ENCODE measurements around the gene HMGB3. TPM values are rescaled to one million over a fixed set of nuclear protein-coding genes. Genes with fewer than 3 reads are reported as not detected.

HMGB3 gene
- total and polyA plus RNA-seq, 4 donors = 9.2 to 46.7 (median 13.2) TPM

GRCh38 chrX:150967786-150968185, 15.3 kb upstream of the HMGB3 start:
- TF ChIP-seq HNF4A (conservative IDR thresholded peaks at IDR 0.05) (peak; percentile 28 to 72), MAX (IDR thresholded peaks at IDR 0.05) (no peak), TAF1 (conservative IDR thresholded peaks at IDR 0.05) (no peak), RXRA (IDR thresholded peaks at IDR 0.05) (peak in 1 of 2 donors; percentile 72), JUND (IDR thresholded peaks at IDR 0.05) (peak in 1 of 2 donors; percentile 15), EGR1 (IDR thresholded peaks at IDR 0.05; ENCODE audit: low read depth in 2 of 2) (peak in 1 of 2 donors; percentile 54), YY1 (IDR thresholded peaks at IDR 0.05) (peak; percentile 75), RAD21 (IDR thresholded peaks at IDR 0.05) (peak in 1 of 2 donors; percentile 8)
- TF ChIP-seq, protein P1, sequence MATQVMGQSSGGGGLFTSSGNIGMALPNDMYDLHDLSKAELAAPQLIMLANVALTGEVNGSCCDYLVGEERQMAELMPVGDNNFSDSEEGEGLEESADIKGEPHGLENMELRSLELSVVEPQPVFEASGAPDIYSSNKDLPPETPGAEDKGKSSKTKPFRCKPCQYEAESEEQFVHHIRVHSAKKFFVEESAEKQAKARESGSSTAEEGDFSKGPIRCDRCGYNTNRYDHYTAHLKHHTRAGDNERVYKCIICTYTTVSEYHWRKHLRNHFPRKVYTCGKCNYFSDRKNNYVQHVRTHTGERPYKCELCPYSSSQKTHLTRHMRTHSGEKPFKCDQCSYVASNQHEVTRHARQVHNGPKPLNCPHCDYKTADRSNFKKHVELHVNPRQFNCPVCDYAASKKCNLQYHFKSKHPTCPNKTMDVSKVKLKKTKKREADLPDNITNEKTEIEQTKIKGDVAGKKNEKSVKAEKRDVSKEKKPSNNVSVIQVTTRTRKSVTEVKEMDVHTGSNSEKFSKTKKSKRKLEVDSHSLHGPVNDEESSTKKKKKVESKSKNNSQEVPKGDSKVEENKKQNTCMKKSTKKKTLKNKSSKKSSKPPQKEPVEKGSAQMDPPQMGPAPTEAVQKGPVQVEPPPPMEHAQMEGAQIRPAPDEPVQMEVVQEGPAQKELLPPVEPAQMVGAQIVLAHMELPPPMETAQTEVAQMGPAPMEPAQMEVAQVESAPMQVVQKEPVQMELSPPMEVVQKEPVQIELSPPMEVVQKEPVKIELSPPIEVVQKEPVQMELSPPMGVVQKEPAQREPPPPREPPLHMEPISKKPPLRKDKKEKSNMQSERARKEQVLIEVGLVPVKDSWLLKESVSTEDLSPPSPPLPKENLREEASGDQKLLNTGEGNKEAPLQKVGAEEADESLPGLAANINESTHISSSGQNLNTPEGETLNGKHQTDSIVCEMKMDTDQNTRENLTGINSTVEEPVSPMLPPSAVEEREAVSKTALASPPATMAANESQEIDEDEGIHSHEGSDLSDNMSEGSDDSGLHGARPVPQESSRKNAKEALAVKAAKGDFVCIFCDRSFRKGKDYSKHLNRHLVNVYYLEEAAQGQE (IDR thresholded peaks at IDR 0.05) = peak; percentile 39
- TF ChIP-seq, protein P2, sequence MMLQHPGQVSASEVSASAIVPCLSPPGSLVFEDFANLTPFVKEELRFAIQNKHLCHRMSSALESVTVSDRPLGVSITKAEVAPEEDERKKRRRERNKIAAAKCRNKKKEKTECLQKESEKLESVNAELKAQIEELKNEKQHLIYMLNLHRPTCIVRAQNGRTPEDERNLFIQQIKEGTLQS (IDR thresholded peaks at IDR 0.05) = no peak
- Histone ChIP-seq H3K4me3 (ENCODE audit: low read depth in 1 of 3, low read length in 3 of 3) (peak overlapping the region in 2 of 3 donors; percentile 9 to 49), H3K9ac (ENCODE audit: low read depth in 1 of 2, low read length in 2 of 2) (no peak overlapping the region), H3K4me1 (ENCODE audit: control insufficient read depth in 4 of 4, insufficient read depth in 4 of 4, low read length in 3 of 4) (peaks cover 0 to 12% (median 0%) of the 10 kb centered on the region in 4 donors), H3K27me3 (ENCODE audit: control insufficient read depth in 4 of 4, insufficient read depth in 4 of 4, low read length in 3 of 4) (no peaks in the 10 kb centered on the region), H3K27ac (ENCODE audit: low read depth in 1 of 2, low read length in 2 of 2) (peak overlapping the region; percentile 12 to 74), H3K9me3 (ENCODE audit: control insufficient read depth in 4 of 4, low read length in 3 of 4) (no peaks in the 10 kb centered on the region), H3K36me3 (ENCODE audit: control insufficient read depth in 4 of 4, insufficient read depth in 3 of 4, low read depth in 1 of 4, low read length in 3 of 4) (no peaks in the 10 kb centered on the region)
- no peak for DNase-seq (ENCODE audit: low spot score)
- WGBS = 22% methylated on average over 10 of the region's 10 CpGs

GRCh38 chrX:150968862-150969720, 14.0 kb upstream of the HMGB3 start:
- Histone ChIP-seq H3K9me3 (ENCODE audit: control insufficient read depth in 4 of 4, low read length in 3 of 4) (no peaks in the 10 kb centered on the region), H3K9ac (ENCODE audit: low read depth in 1 of 2, low read length in 2 of 2) (no peak overlapping the region), H3K4me3 (ENCODE audit: low read depth in 1 of 3, low read length in 3 of 3) (no peak overlapping the region), H3K27ac (ENCODE audit: low read depth in 1 of 2, low read length in 2 of 2) (no peak overlapping the region), H3K4me1 (ENCODE audit: control insufficient read depth in 4 of 4, insufficient read depth in 4 of 4, low read length in 3 of 4) (peaks cover 0 to 12% (median 0%) of the 10 kb centered on the region in 4 donors), H3K36me3 (ENCODE audit: control insufficient read depth in 4 of 4, insufficient read depth in 3 of 4, low read depth in 1 of 4, low read length in 3 of 4) (no peaks in the 10 kb centered on the region), H3K27me3 (ENCODE audit: control insufficient read depth in 4 of 4, insufficient read depth in 4 of 4, low read length in 3 of 4) (no peaks in the 10 kb centered on the region)
- no peak for DNase-seq (ENCODE audit: low spot score)
- WGBS = 91% methylated on average over 17 of the region's 17 CpGs
- TF ChIP-seq, protein P2 (IDR thresholded peaks at IDR 0.05) = no peak
- no peak for TF ChIP-seq MAX (IDR thresholded peaks at IDR 0.05)

DNA sequence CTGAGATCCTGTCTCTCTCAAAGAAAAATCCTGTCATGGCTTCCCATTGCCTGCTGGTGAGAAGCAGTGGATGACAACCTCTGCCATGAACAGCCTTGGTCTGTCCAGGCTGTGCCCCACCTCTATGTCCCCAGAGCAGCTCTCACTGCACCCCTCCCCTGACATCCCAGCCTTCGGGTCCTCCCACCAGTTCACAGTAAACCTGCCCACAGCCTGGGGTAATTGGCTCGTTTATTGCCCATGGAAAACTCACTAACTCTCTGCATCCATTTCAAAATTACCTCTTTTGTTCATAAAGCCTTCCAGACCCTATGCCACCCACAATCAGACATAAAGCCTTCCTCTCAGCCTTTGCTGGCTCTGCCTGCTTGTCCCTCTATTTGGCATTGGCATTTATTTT, 10.7 kb upstream of the HMGB3 start:
- no peak overlapping the region for H3K4me3 ChIP-seq (ENCODE audit: low read depth in 1 of 3, low read length in 3 of 3)
- 80% methylated on average over 2 of the region's 2 CpGs for WGBS
- no peaks in the 10 kb centered on the region for H3K4me1 ChIP-seq (ENCODE audit: control insufficient read depth in 4 of 4, insufficient read depth in 4 of 4, low read length in 3 of 4)
- no peak for DNase-seq (ENCODE audit: low spot score)
- no peaks in the 10 kb centered on the region for H3K9me3 ChIP-seq (ENCODE audit: control insufficient read depth in 4 of 4, low read length in 3 of 4)
- H3K36me3 ChIP-seq (ENCODE audit: control insufficient read depth in 4 of 4, insufficient read depth in 3 of 4, low read depth in 1 of 4, low read length in 3 of 4) = no peaks in the 10 kb centered on the region
- no peak overlapping the region for H3K9ac ChIP-seq (ENCODE audit: low read depth in 1 of 2, low read length in 2 of 2)
- no peak overlapping the region for H3K27ac ChIP-seq (ENCODE audit: low read depth in 1 of 2, low read length in 2 of 2)
- H3K27me3 ChIP-seq (ENCODE audit: control insufficient read depth in 4 of 4, insufficient read depth in 4 of 4, low read length in 3 of 4) = no peaks in the 10 kb centered on the region
- TF ChIP-seq TAF1 (conservative IDR thresholded peaks at IDR 0.05) (no peak), SP1 (IDR thresholded peaks at IDR 0.05) (no peak), NR2F2 (IDR thresholded peaks at IDR 0.05) (no peak), HNF4G (IDR thresholded peaks at IDR 0.05) (no peak), FOXA2 (IDR thresholded peaks at IDR 0.05) (no peak), RAD21 (IDR thresholded peaks at IDR 0.05) (no peak)
- TF ChIP-seq, protein P2 (IDR thresholded peaks at IDR 0.05) = no peak
- TF ChIP-seq, protein P3, sequence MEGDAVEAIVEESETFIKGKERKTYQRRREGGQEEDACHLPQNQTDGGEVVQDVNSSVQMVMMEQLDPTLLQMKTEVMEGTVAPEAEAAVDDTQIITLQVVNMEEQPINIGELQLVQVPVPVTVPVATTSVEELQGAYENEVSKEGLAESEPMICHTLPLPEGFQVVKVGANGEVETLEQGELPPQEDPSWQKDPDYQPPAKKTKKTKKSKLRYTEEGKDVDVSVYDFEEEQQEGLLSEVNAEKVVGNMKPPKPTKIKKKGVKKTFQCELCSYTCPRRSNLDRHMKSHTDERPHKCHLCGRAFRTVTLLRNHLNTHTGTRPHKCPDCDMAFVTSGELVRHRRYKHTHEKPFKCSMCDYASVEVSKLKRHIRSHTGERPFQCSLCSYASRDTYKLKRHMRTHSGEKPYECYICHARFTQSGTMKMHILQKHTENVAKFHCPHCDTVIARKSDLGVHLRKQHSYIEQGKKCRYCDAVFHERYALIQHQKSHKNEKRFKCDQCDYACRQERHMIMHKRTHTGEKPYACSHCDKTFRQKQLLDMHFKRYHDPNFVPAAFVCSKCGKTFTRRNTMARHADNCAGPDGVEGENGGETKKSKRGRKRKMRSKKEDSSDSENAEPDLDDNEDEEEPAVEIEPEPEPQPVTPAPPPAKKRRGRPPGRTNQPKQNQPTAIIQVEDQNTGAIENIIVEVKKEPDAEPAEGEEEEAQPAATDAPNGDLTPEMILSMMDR (IDR thresholded peaks at IDR 0.05; ENCODE audit: low read depth, low read length, missing input control) = no peak
- TF ChIP-seq, protein P1 (IDR thresholded peaks at IDR 0.05) = no peak

All from liver (tissue), 9 donors.